Endothelial cell (in vitro differentiated cells): Measurements from ENCODE around the gene PPM1M. TPM values are rescaled to one million over a fixed set of nuclear protein-coding genes. Genes with fewer than 3 reads are reported as not detected.

Source experiments
- DNase-seq: peaks from one replicate; pipeline ENCODE4 v3.0.0; 2021; ENCODE audit warnings: low spot score
- H3K27ac Mint-ChIP-seq: one replicate; pipeline ENCODE4 v1.8.0; 2021; ENCODE audit warnings: mixed read lengths, inconsistent platforms; ENCODE audit not compliant: unreplicated experiment
- H3K27me3 Mint-ChIP-seq: one replicate; pipeline ENCODE4 v1.8.0; 2021; ENCODE audit warnings: mild to moderate bottlenecking, moderate library complexity, mixed read lengths, inconsistent platforms; ENCODE audit not compliant: unreplicated experiment
- H3K36me3 Mint-ChIP-seq: one replicate; pipeline ENCODE4 v1.8.0; 2021; ENCODE audit warnings: mild to moderate bottlenecking, low read depth, mixed read lengths, inconsistent platforms; ENCODE audit not compliant: unreplicated experiment
- H3K4me1 Mint-ChIP-seq: one replicate; pipeline ENCODE4 v1.8.0; 2021; ENCODE audit warnings: mild to moderate bottlenecking, mixed read lengths, inconsistent platforms; ENCODE audit not compliant: unreplicated experiment
- H3K4me3 Mint-ChIP-seq: one replicate; pipeline ENCODE4 v1.8.0; 2021; ENCODE audit warnings: mild to moderate bottlenecking, mixed read lengths, inconsistent platforms; ENCODE audit not compliant: unreplicated experiment
- H3K9me3 Mint-ChIP-seq: one replicate; pipeline ENCODE4 v1.8.0; 2021; ENCODE audit warnings: mixed read lengths, inconsistent platforms; ENCODE audit not compliant: unreplicated experiment
- CTCF ChIP-seq: fragments of 200-600 bp; sonication (generic); IDR thresholded peaks from one replicate; pipeline ENCODE4 v1.5.0; 2021; ENCODE audit warnings: antibody characterized with exemption; ENCODE audit not compliant: unreplicated experiment
- total RNA-seq: library from RNA; stranded (reverse); fragmentation: NEBNext Ultra II Directional; extraction: Animal tissue kit (Norgen Biotek cat#: 25700); gene quantifications from one replicate; pipeline ENCODE4 v1.2.1, GENCODE V29; 2021; ENCODE audit not compliant: unreplicated experiment

PPM1M gene
- total RNA-seq, 1 donor from 2014 or later: 15.0 TPM

- peaks cover 50% of the 10 kb centered on the region for H3K36me3 Mint-ChIP-seq
These were observed 41.9 kb upstream of the PPM1M start for GRCh38 chr3:52203701-52204100.

GRCh38 chr3:52204337-52205073 lies 41.1 kb upstream of the PPM1M start:
- no peak for TF ChIP-seq CTCF
- no peak for DNase-seq
- H3K4me3 Mint-ChIP-seq: peak overlapping the region; percentile 44
- H3K9me3 Mint-ChIP-seq: no peaks in the 10 kb centered on the region
- peaks cover 47% of the 10 kb centered on the region for H3K36me3 Mint-ChIP-seq
- peaks cover 2% of the 10 kb centered on the region for H3K4me1 Mint-ChIP-seq
- H3K27me3 Mint-ChIP-seq: peaks cover 3% of the 10 kb centered on the region
- H3K27ac Mint-ChIP-seq: no peak overlapping the region

More at GRCh38 chr3:52203701-52204100, 41.9 kb upstream of the PPM1M start:
- no peaks in the 10 kb centered on the region for H3K9me3 Mint-ChIP-seq
- peaks cover 9% of the 10 kb centered on the region for H3K4me1 Mint-ChIP-seq
- no peak overlapping the region for H3K4me3 Mint-ChIP-seq
- no peak overlapping the region for H3K27ac Mint-ChIP-seq
- no peak for DNase-seq
- TF ChIP-seq CTCF: no peak
- peaks cover 3% of the 10 kb centered on the region for H3K27me3 Mint-ChIP-seq

- no peak for TF ChIP-seq CTCF
- Mint-ChIP-seq H3K27ac (no peak overlapping the region), H3K27me3 (no peaks in the 10 kb centered on the region), H3K4me1 (peaks cover 2% of the 10 kb centered on the region), H3K4me3 (no peak overlapping the region), H3K36me3 (peaks cover 53% of the 10 kb centered on the region), H3K9me3 (no peaks in the 10 kb centered on the region)
- no peak for DNase-seq
These were observed 39.7 kb upstream of the PPM1M start for GRCh38 chr3:52205727-52206372.

GRCh38 chr3:52208556-52208955 lies 37.0 kb upstream of the PPM1M start:
- H3K4me3 Mint-ChIP-seq: no peak overlapping the region
- no peaks in the 10 kb centered on the region for H3K27me3 Mint-ChIP-seq
- no peak for TF ChIP-seq CTCF
- peaks cover 45% of the 10 kb centered on the region for H3K36me3 Mint-ChIP-seq
- H3K4me1 Mint-ChIP-seq: no peaks in the 10 kb centered on the region
- no peaks in the 10 kb centered on the region for H3K9me3 Mint-ChIP-seq
- H3K27ac Mint-ChIP-seq: peak overlapping the region; percentile 41
- no peak for DNase-seq

- H3K4me3 Mint-ChIP-seq: no peak overlapping the region
- DNase-seq: no peak
- no peak overlapping the region for H3K27ac Mint-ChIP-seq
- H3K36me3 Mint-ChIP-seq: peaks cover 43% of the 10 kb centered on the region
- no peak for TF ChIP-seq CTCF
- H3K27me3 Mint-ChIP-seq: no peaks in the 10 kb centered on the region
- H3K4me1 Mint-ChIP-seq: no peaks in the 10 kb centered on the region
- H3K9me3 Mint-ChIP-seq: no peaks in the 10 kb centered on the region
These were observed 35.5 kb upstream of the PPM1M start for GRCh38 chr3:52210037-52210436.
